Neural cell (in vitro differentiated cells): Measurements from ENCODE around the gene CRIM1. TPM values are rescaled to one million over a fixed set of nuclear protein-coding genes. Genes with fewer than 3 reads are reported as not detected.

ENCODE experiments used
- H2AFZ ChIP-seq: fragments of 200-600, 300-800 bp; sonication (generic), shearing (Covaris generic); 2 replicates; pipeline ENCODE4 v1.6.0; 2014; ENCODE audit warnings: low read depth, mild to moderate bottlenecking, antibody characterized with exemption, low read length, moderate library complexity
- H3F3A ChIP-seq: fragments of 200-600 bp; shearing (Covaris generic); 2 replicates; pipeline ENCODE4 v1.6.1; 2016; ENCODE audit warnings: mild to moderate bottlenecking, moderate library complexity, mixed read lengths, antibody characterized with exemption, low read length; ENCODE audit not compliant: insufficient read depth, poor library complexity, severe bottlenecking
- H3K27ac ChIP-seq: fragments of 200-600, 300-800 bp; sonication (generic), shearing (Covaris generic); 2 replicates; pipeline ENCODE4 v1.5.1; 2014; ENCODE audit warnings: mild to moderate bottlenecking, low read length, moderate library complexity
- H3K27me3 ChIP-seq: fragments of 300-800, 200-600 bp; sonication (generic), shearing (Covaris generic); 2 replicates; pipeline ENCODE4 v1.6.0; 2014; ENCODE audit warnings: mild to moderate bottlenecking, low read depth, low read length, moderate library complexity; ENCODE audit not compliant: insufficient read depth
- H3K36me3 ChIP-seq: fragments of 300-800, 200-600 bp; sonication (generic), shearing (Covaris generic); 2 replicates; pipeline ENCODE4 v1.5.1; 2014; ENCODE audit warnings: mild to moderate bottlenecking, antibody characterized with exemption, low read length, moderate library complexity; ENCODE audit not compliant: insufficient read depth
- H3K4me2 ChIP-seq: fragments of 300-800, 200-600 bp; sonication (generic), shearing (Covaris generic); 2 replicates; pipeline ENCODE4 v1.6.0; 2014; ENCODE audit warnings: mild to moderate bottlenecking, low read length
- H3K4me3 ChIP-seq: fragments of 300-800, 200-600 bp; sonication (generic), shearing (Covaris generic); 2 replicates; pipeline ENCODE4 v1.5.1; 2014; ENCODE audit warnings: mild to moderate bottlenecking, low read length, moderate library complexity
- H3K79me2 ChIP-seq: fragments of 200-600 bp; shearing (Covaris generic); replicated peaks from 2 replicates; pipeline ENCODE4 v1.6.0; 2014; ENCODE audit warnings: mild to moderate bottlenecking, low read length, moderate library complexity; ENCODE audit not compliant: insufficient read depth
- H3K9ac ChIP-seq: fragments of 300-800, 200-600 bp; sonication (generic), shearing (Covaris generic); 2 replicates; pipeline ENCODE4 v1.6.1; 2016; ENCODE audit warnings: mild to moderate bottlenecking, low read length, mixed read lengths
- H3K9me2 ChIP-seq: fragments of 200-600 bp; shearing (Covaris generic); 2 replicates; pipeline ENCODE4 v1.6.1; 2016; ENCODE audit warnings: mild to moderate bottlenecking, low read length, mixed read lengths; ENCODE audit not compliant: insufficient read depth
- H3K9me3 ChIP-seq: fragments of 200-600, 300-800 bp; sonication (generic), shearing (Covaris generic); 2 replicates; pipeline ENCODE4 v1.6.1; 2016; ENCODE audit warnings: mild to moderate bottlenecking, mixed run types, low read length, moderate library complexity, mixed read lengths
- H4K20me1 ChIP-seq: fragments of 200-600 bp; shearing (Covaris generic); 2 replicates; pipeline ENCODE4 v1.6.1; 2016; ENCODE audit warnings: mild to moderate bottlenecking, mixed run types; ENCODE audit not compliant: insufficient read depth
- CTCF ChIP-seq: fragments of 450-650 bp; IDR thresholded peaks from 2 replicates; pipeline ENCODE4 v1.5.1; 2014; ENCODE audit warnings: antibody characterized with exemption, mild to moderate bottlenecking, moderate library complexity; ENCODE audit not compliant: poor library complexity, severe bottlenecking
- EP300 ChIP-seq: fragments of 450-650 bp; conservative IDR thresholded peaks from 2 replicates; pipeline ENCODE4 v1.6.1; 2014; ENCODE audit warnings: antibody characterized with exemption, mild to moderate bottlenecking, moderate library complexity; ENCODE audit not compliant: poor library complexity, severe bottlenecking
- EZH2 ChIP-seq: fragments of 200-600, 300-800 bp; shearing (Covaris generic), sonication (generic); IDR thresholded peaks from 2 replicates; pipeline ENCODE4 v1.6.1; 2014; ENCODE audit warnings: antibody characterized with exemption, low read length, borderline replicate concordance, mild to moderate bottlenecking; ENCODE audit not compliant: insufficient read depth, poor library complexity, severe bottlenecking
- MXI1 ChIP-seq: fragments of 450-650 bp; conservative IDR thresholded peaks from 2 replicates; pipeline ENCODE4 v1.6.1; 2014; ENCODE audit warnings: antibody characterized with exemption, mild to moderate bottlenecking; ENCODE audit not compliant: poor library complexity, severe bottlenecking
- POLR2AphosphoS5 ChIP-seq: IDR thresholded peaks from 2 replicates; pipeline ENCODE4 v1.6.1; 2012
- RAD21 ChIP-seq: fragments of 450-650 bp; conservative IDR thresholded peaks from 2 replicates; pipeline ENCODE4 v1.6.1; 2014; ENCODE audit warnings: antibody characterized with exemption, mild to moderate bottlenecking, moderate library complexity
- REST ChIP-seq: IDR thresholded peaks from 2 replicates; pipeline ENCODE4 v1.6.1; 2012; ENCODE audit warnings: borderline replicate concordance
- SMC3 ChIP-seq: fragments of 450-650 bp; conservative IDR thresholded peaks from 2 replicates; pipeline ENCODE4 v1.6.1; 2014; ENCODE audit warnings: antibody characterized with exemption, mild to moderate bottlenecking, moderate library complexity; ENCODE audit not compliant: poor library complexity
- TAF1 ChIP-seq: IDR thresholded peaks from 2 replicates; pipeline ENCODE4 v1.6.1; 2012; ENCODE audit warnings: low read depth
- polyA plus RNA-seq: library from polyadenylated mRNA; depleted of rRNA; stranded (reverse); fragments of >200 nt; gene quantifications from 2 replicates; pipeline ENCODE4 v1.2.3, GENCODE V29; 2014

CRIM1 gene
- polyA plus RNA-seq, 1 donor from 2014 or later: 6.7 TPM

GRCh38 chr2:36446294-36446693, 90.7 kb downstream of the CRIM1 start:
- no peaks in the 10 kb centered on the region for H3K36me3 ChIP-seq

GRCh38 chr2:36449213-36449612, 93.6 kb downstream of the CRIM1 start:
- Histone ChIP-seq H3K27ac (no peak overlapping the region), H2AFZ (no peak overlapping the region), H3K9me2 (no peaks in the 10 kb centered on the region), H4K20me1 (no peaks in the 10 kb centered on the region), H3K9ac (no peak overlapping the region), H3K9me3 (no peaks in the 10 kb centered on the region), H3F3A (no peaks in the 10 kb centered on the region), H3K36me3 (no peaks in the 10 kb centered on the region), H3K27me3 (no peaks in the 10 kb centered on the region), H3K4me3 (no peak overlapping the region), H3K79me2 (no peaks in the 10 kb centered on the region), H3K4me2 (no peak overlapping the region)
- TF ChIP-seq EP300 (no peak), POLR2AphosphoS5 (no peak), CTCF (no peak), RAD21 (no peak), TAF1 (no peak), MXI1 (no peak), SMC3 (no peak), EZH2 (no peak), REST (no peak)

More at GRCh38 chr2:36446294-36446693, 90.7 kb downstream of the CRIM1 start:
- Histone ChIP-seq H3K27ac (no peak overlapping the region), H4K20me1 (no peaks in the 10 kb centered on the region), H3K4me2 (no peak overlapping the region), H3K9me3 (no peaks in the 10 kb centered on the region), H3K4me3 (no peak overlapping the region), H2AFZ (no peak overlapping the region), H3K27me3 (no peaks in the 10 kb centered on the region), H3K9ac (no peak overlapping the region), H3K9me2 (no peaks in the 10 kb centered on the region), H3F3A (no peaks in the 10 kb centered on the region), H3K79me2 (no peaks in the 10 kb centered on the region)
- TF ChIP-seq EZH2: no peak
- TF ChIP-seq SMC3: no peak
- no peak for TF ChIP-seq POLR2AphosphoS5
